LHCN-M2 (cell line): ENCODE data around the gene NCKAP5L. TPM values are rescaled to one million over a fixed set of nuclear protein-coding genes. Genes with fewer than 3 reads are reported as not detected.
"Not testable (repeated sequence)": the region's sequence is repeated elsewhere in the genome, so short reads cannot be mapped to it uniquely, and the experiment has no call there.

Experiments used
- DNase-seq: peaks from one replicate; pipeline ENCODE4 v3.0.0-alpha.2; 2012; ENCODE audit warnings: low read depth
- total RNA-seq: library from RNA; depleted of rRNA; stranded (reverse); fragments of >200 nt; gene quantifications from 2 replicates; pipeline ENCODE4 v1.2.3, GENCODE V29; 2014

NCKAP5L gene
- total RNA-seq, 1 experiment from 2014 or later: 29.8 TPM

DNA sequence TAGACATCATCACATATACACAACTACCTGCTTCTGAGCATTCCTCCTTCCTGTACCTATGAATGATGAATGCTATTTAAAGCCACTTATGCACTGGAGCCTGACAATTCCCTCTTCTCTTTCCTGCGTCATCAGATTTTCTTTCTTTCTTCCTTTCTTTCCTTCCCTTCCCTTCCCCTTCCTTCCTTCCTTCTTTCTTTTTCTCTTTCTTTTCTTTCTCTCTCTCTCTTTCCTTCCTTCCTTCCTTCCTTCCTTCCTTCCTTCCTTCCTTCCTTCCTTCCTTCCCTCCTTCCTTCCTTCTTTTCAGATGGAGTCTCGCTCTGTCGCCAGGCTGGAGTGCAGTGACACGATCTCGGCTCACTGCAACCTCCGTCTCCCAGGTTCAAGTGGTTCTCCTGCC lies 47.3 kb downstream of the NCKAP5L start:
- DNase-seq: not testable (repeated sequence)

DNA sequence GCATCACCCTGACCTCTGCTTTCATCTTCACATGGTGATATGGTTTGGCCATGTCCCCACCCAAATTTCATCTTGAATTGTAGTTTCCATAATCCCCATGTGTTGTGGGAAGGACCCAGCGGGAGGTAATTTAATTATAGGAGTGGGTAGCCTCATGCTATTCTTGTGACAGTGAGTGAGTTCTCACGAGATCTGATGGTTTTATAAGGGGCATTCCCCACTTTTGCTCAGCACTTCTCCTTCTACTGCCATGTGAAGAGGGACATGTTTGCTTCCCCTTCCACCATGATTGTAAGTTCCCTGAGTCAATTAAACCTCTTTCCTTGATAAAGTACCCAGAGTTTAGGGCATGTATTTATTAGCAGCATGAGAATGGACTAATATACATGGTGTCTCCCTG lies 48.6 kb downstream of the NCKAP5L start:
- no peak for DNase-seq

DNA sequence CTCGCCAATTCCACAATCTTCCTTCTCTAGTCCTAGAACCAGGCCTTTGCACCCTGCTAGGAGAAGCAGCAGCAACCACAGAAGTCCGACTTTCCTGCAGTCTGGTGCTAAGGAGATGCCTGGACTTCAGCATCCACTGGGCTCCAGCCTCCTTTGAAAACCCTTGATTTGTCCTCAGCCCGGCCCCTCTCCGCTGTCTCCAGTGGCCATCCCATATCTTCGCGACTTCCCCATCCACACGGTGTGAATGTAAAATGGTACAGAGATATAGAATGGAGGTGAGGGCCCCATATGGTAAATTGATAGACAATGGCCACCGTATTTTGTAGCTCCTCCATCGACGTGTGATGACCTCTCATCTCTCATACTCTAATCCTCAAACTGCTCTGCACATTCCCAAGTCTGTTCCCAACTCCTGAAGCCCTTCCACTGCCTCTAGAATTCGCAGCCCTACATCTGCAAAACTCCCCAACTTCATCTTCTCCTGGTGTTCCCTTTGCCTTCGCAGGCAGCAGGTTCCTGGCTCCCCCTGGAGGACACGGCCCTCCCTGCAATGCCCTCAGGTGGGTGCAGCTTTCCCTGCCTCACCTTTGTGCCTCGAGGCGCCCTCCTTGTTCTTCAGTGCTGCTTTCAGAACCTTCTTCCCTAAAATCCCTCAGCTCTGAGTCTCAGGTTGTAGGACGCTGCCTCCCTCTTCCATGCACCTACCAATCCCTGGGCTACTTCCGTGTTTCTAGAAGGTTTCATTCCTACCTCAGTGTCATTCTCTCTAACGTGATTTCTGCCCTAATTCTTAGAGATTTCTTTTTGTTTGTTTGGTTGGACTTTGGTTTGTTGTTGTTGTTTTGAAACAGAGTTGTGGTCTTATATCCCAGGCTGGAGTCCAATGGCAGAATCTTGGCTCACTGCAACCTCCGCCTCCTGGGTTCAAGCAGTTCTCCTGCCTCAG lies 50.1 kb downstream of the NCKAP5L start:
- DNase-seq: peak; percentile 19

DNA sequence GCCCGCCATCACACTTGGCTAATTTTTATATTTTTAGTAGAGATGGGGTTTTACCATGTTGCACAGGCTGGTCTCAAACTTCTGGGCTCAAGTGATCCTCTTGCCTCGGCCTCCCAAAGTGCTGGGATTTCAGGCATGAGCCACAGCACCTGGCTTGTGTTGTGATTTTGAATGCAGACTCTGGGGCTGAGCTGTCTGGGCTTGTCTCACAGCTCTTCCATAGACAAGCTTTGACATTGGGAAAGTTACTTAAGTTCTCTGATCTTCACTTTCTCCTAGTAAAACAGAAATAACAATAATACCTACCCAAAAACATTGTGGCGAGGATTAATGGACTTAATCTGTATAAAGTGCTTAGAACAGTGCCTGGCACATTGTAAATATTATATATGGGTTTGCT lies 50.9 kb downstream of the NCKAP5L start:
- DNase-seq: no peak

DNA sequence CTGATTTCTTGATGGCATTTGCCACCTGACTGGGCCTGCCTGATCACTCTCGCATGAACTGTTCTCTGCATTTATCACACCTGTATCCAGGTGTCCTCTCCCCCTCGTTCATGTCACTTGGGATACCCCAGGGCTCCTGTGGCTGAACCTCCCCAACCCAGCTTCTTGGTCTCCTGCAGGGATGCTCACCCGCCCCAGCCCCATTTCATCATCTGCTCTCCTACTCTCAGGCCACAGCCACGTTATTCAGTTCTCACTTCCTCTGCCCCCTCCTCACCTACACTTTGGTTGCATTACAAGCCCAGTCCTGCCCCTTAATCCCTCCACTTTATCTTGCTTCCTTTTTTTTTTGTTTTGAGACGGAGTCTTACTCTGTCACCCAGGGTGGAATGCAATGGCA lies 51.4 kb downstream of the NCKAP5L start:
- no peak for DNase-seq

DNA sequence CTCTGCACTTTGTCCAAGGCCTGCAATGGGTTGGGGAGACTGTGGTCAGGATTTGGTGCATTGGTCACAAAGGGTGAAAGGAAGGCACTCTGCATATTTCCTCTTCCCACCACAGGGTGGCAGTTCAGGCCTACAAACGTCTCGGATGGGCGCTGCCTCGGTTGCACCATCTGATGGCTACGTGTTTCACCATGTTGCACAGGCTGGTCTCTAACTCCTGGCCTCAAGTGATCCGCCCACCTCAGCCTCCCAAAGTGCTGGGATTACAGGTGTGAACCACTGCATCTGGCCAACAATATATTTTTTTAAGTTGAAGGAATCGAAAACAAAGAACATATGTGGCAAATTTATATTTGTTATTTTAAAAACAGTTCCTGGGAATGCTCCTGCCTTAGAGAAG lies 51.8 kb downstream of the NCKAP5L start:
- DNase-seq: peak; percentile 64

DNA sequence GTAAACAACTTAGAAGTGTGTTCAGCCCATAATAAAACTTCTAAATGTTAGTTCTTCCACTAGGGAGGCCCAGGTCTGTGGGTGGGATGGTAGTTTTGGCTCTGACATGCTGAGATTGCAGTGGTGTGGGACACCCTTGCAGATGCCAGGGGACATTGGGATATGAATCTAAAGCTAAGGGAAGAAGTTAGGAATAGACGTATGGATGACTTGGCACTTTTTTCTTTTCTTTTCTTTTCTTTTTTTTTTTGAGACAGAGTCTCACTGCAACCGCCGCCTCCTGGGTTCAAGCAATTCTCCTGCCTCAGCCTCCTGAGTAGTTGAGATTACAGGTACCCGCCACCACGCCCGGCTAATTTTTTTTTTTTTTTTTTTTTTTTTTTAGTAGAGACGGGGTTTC lies 55.1 kb downstream of the NCKAP5L start:
- DNase-seq: not testable (repeated sequence)

DNA sequence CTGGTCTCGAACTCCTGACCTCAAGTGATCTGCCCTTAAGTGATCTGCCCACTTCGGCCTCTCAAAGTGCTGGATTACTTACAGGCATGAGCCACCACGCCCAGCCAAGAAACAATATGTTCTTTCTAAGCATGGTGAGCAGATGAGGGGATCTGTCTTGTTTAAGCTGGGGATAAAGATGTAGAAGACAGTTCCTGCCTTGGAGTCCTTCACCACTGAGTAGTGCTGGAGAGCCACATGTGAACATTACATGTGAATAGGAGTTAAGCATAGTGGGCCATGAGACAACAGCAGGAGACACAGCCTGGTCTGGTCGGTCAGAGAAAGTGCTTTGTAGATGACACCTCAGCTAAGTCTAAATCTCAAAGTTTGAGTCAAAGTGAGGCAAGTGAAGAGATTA lies 60.9 kb downstream of the NCKAP5L start:
- DNase-seq: peak; percentile 20

DNA sequence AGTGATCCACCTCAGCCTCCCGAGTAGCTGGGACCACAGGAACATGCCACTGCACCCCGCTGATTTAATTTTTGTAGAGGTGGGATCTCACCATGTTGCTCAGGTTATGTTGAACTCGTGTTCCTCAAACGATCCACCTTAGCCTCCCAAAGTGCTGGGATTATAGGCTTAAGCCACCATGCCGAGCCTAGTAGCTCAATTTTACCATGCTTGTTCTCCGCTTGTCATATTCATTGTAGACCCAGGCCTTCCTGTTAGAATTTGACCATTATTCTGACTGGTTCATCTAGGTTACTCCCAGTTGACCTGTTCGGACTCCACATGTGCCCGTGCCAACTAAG lies 62.1 kb downstream of the NCKAP5L start:
- no peak for DNase-seq

DNA sequence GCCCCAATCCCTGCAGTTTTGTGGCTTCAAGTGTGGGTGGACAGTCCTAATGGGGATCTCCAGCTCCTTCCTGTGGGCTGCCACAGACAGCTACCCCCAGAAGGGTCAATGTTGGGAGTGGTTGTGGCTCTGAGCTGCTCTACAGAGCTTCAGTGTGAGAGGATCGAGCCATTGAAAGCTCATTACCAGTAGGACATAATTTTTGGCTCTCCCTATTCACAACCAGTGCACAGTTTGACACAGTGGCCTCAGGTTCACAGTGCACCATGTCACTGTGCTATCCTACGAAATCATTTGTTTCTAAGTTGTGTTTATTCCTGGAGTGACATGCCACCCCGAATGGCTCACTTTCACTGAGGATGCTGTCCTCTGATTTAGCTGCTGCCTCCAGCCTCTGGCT lies 64.1 kb downstream of the NCKAP5L start:
- DNase-seq: no peak

DNA sequence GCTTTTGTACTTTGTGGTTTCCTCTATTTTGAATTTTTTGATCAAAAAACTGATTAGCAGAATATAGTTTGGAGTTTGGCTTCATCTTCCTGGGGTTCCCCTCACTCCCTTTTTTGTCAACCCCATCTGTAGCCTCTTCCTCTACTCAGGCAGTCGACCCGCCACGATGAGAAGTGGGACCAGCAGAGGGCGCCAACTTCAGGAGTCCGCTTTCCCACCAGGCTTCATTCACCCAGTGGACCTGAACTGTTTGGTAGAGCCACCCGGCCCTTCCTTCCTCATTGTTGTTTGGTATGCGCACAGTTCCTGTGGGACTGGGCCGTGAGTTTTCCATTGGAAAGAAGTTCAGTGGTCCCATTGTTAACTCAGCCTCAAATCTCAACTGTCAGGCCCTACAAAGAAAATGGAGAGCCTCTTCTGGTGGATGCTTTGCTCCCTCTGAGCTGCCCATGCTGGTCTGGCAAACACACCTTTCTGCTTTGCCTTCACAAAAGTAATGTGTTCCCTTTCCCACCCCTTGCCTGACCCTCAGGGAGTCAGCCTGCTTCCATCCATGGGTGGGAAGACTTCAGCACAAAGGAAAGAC lies 65.1 kb downstream of the NCKAP5L start:
- peak; percentile 36 for DNase-seq

DNA sequence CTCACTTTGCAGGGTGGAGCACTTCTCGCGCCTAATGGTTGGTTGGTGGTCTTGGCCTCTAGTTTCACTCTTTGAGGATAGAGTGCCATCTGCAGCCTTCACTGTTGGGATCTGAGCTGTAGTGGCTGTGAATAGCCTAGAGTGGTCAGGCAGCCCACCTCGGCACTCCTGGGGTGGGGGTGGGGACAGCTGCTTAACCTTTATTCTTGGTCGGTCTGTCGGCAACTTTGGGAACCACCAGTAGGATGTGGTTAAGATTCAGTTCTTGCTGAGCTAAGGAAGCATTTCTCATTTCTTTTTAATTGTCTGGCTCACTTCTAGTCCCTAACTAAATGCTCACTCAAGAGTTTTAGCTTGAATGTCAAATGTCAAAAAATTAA lies 65.8 kb downstream of the NCKAP5L start:
- DNase-seq: no peak

DNA sequence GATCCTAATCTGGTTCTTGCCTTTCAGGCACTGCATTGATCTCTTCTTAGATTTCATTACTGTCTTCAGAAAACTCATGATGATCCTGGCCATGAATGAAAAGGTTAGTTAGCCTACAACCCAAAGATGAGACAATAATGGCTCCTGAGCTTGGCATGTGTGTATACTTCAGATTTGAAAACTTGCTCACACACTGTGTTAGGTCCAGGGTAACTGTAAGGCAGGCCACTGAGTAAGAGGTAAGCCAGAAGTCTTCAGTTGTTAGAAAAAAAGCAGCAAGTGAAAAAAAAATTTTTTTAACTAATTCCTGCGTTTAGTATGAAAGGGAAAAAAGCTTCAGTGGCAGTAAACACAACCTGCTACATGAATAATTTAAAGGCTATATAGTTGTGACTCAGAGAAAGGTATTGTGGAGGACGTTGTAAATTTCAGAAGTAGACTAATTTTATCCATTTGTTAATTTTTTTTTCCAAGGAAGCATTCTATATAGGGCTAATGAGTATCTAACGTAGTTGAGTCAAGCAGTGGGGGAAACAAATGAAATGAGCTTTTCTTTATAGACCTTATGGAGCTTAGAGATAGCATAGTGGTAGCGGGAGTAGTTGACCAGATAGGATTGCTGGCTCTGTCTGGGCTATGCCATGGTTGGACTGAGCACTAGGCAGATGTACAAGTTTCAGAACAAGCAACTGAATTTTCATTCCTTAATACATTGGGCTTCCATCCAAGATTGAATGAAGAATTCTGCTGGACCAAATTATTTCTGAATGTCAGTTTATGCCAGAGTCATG lies 66.3 kb downstream of the NCKAP5L start:
- DNase-seq: no peak

DNA sequence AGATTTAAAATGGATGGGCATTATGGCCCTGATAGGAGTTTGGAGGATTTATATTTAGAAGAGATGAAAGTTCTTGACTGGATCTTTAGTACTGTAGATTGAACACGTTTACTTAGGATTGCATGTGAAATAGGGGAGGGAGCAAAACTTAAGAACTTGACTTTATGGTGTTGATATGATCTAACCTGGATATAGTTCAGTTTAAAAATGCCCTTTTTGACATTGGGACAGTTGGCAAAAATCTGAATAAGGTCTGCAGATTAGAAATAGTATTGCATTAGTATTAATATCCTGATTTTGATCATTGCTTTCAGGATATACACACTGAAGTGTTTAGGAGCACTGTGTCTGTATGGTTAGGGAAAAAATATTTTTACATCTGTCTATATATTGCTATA lies 77.2 kb downstream of the NCKAP5L start:
- DNase-seq: no peak

DNA sequence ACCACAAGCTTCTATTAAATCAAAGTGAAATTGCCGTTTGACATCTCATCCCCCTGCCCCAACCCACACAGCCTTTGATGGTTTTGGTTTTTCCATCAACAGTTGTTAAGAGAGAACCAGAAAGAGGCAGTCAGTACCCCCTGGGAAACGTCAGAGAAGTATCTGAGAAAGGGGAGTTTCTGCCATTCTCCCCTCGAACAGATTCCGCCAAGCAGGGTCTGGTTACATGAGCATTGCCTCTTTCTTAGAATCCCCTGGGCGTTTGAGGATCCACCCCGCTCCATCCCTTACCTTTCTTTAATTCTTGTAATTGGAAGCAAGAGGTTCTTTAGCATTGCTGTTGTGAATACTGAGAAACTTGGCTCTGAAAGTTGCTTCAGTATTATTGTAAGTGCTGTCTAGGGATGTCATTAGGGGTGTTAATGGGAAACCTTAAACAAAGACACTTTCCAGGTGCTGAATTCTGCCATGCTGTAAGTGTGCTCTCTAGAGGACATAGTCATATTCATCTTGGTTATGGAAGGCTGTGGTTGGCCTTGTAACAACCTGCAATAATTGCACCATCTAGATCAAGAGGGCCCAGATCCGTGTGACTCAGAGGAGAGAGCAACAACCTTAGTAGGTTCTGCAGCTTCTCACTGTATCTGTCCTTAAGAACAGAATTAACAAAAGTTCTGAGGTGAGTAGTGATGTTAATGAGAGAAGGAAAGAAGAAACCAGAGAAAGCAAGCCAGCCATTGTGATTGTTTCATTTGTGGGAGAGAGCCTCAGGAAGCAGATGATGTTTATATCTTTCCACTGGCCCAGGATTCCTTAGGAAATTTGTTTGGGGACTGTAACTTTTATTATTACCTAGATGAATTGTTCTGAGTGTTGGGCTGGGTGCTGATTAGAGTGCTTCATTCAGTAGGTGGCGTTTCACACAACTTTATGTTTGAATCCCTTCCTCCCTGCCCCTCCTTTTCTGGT lies 77.9 kb downstream of the NCKAP5L start:
- peak; percentile 58 for DNase-seq

DNA sequence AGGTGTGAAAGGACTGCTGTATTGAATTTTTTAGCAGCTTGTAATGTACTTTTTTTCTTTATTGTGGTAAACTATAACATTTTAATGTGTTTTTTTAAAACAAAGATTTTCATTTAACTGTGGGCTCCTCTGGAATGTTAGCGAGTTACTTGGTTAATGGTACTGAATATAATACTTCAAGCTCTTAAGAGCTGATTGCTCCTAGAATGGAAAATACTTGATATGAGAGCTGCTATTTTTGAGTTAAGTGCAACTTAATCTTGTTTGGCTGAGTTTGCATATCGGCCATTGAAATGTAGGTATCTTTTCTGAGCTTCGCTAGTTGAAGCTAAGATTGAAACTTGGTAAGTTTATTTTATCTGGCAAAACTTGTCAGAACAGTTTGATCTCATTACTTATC lies 79.4 kb downstream of the NCKAP5L start:
- DNase-seq: no peak

DNA sequence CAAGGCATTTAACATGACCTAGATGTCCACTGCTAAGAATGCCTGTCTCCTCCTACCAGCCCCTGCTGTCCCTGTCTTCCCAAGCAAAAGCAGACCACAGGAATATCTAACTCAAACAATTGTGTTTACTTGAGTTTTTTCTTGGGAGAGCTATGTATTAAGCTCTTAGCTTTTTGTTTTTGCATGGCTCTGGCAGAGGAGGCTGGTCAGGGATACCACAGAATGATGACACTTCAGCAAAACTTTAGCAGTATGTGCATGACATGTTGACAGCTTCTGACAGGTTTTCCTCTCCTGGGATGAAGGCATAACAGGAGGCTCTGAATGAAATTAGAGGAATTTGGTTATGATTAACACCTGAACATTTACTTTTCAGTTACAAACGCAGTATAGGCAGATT lies 79.9 kb downstream of the NCKAP5L start:
- peak; percentile 55 for DNase-seq

DNA sequence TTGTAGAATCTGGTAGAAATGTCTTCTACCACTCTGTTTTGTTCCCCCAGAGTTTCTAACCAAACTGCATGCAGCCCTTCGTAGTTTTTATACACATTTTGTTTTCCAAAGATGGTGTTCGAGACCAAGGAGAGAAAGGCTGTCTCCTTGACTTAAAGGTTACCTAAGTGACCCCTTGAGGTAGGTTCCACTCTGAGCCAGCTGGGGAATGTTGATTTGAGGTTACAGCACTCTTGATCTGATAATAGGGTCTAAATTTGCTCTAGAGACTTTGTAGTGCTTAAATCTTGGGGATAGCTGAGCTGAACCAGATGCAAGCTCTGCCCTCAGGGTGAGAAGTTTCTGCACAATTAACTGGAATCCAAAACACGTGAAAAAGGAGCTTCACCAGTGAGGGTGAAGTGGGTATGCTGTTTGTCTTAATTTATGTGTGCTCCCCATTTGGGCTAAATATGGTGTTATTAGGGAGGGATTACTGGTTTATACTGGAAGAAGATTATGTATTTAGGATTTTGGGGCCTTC lies 83.8 kb downstream of the NCKAP5L start:
- DNase-seq: no peak

DNA sequence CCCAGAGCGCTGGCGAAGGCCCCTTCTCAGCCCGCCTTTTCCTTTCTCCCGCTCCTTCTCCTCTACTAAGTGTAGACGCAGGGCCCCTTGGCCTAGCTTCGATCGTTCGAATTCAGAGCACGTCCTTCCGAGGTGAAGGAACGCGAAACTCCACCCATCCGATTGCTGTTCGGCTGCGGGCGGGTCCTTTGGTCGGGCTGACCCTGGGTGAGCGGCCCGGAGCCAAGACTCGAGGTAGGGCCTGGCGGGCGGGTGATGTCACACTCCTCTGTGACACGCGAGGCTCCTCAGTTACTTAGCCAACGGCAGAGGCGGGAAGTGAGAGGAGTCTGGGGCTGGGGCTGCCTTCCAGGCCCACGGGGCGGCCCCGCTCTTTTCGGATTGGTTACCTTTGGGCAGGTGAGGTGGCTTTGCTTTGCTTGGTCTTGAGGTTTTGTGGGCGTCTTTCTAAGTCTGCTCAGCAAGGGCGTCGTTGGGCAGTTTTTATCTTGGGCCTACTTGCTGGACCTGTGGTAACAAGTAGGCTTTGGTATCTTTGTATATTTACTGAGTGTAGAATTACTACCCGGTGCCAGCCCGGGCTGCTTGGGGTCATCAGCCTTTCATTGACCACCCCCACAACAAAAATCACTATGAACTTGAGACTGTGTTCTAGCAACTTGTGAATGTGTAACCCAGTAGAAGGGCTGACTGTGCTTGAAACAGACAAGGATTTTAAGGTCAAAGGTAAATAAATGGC lies 86.2 kb downstream of the NCKAP5L start:
- DNase-seq: peak; percentile 83
